Epithelial cell of esophagus (primary cell): ENCODE data around the gene DOCK3.

Source experiments
- DNase-seq: peaks from one replicate; pipeline ENCODE4 v3.0.0; 2010; ENCODE audit warnings: low read depth
- H3K4me3 ChIP-seq: 2 replicates; pipeline ENCODE4 v1.5.1; 2011; ENCODE audit warnings: mild to moderate bottlenecking, low read length, control low read depth
- CTCF ChIP-seq: IDR thresholded peaks from 2 replicates; pipeline ENCODE4 v1.5.1; 2011; ENCODE audit warnings: low read depth, mild to moderate bottlenecking, low read length, control low read depth, inconsistent platforms; ENCODE audit not compliant: insufficient read depth; ENCODE audit errors: missing control alignments

Gene DOCK3

GRCh38 chr3:50983887-50984286 is 309.2 kb downstream of the DOCK3 start:
- no peak for TF ChIP-seq CTCF
- H3K4me3 ChIP-seq: no peak overlapping the region
- no peak for DNase-seq

GRCh38 chr3:50985893-50986292 is 311.2 kb downstream of the DOCK3 start:
- H3K4me3 ChIP-seq: no peak overlapping the region
- no peak for TF ChIP-seq CTCF
- DNase-seq: no peak

- H3K4me3 ChIP-seq: no peak overlapping the region
- no peak for DNase-seq
- no peak for TF ChIP-seq CTCF
Observed at GRCh38 chr3:50986726-50987125, 312.0 kb downstream of the DOCK3 start.

GRCh38 chr3:50994537-50994936 is 319.8 kb downstream of the DOCK3 start:
- no peak for DNase-seq
- TF ChIP-seq CTCF: no peak
- H3K4me3 ChIP-seq: no peak overlapping the region

- no peak for TF ChIP-seq CTCF
- DNase-seq: no peak
- no peak overlapping the region for H3K4me3 ChIP-seq
Observed at GRCh38 chr3:50995085-50995824, 320.5 kb downstream of the DOCK3 start.

- no peak for DNase-seq
- H3K4me3 ChIP-seq: no peak overlapping the region
- no peak for TF ChIP-seq CTCF
Observed at GRCh38 chr3:51002495-51002894, 327.8 kb downstream of the DOCK3 start.

GRCh38 chr3:51004235-51004634 is 329.5 kb downstream of the DOCK3 start:
- no peak for DNase-seq
- H3K4me3 ChIP-seq: no peak overlapping the region
- no peak for TF ChIP-seq CTCF
